Glutamatergic neuron (in vitro differentiated cells): ENCODE results near the gene ASCC2. TPM values are rescaled to one million over a fixed set of nuclear protein-coding genes. Genes with fewer than 3 reads are reported as not detected.

ENCODE experiments used
- DNase-seq: peaks from one replicate; pipeline ENCODE4 v3.0.0; 2022
- H3K27ac Mint-ChIP-seq: one replicate; pipeline ENCODE4 v1.8.0; 2020; ENCODE audit warnings: mild to moderate bottlenecking, mixed read lengths, inconsistent platforms; ENCODE audit not compliant: unreplicated experiment
- H3K27me3 Mint-ChIP-seq: one replicate; pipeline ENCODE4 v1.8.0; 2020; ENCODE audit warnings: mild to moderate bottlenecking, moderate library complexity, mixed read lengths, inconsistent platforms; ENCODE audit not compliant: unreplicated experiment
- H3K36me3 Mint-ChIP-seq: one replicate; pipeline ENCODE4 v1.8.0; 2020; ENCODE audit warnings: mild to moderate bottlenecking, mixed read lengths, inconsistent platforms; ENCODE audit not compliant: unreplicated experiment
- H3K4me1 Mint-ChIP-seq: one replicate; pipeline ENCODE4 v1.8.0; 2020; ENCODE audit warnings: mild to moderate bottlenecking, low read depth, mixed read lengths, inconsistent platforms; ENCODE audit not compliant: unreplicated experiment
- H3K4me3 Mint-ChIP-seq: one replicate; pipeline ENCODE4 v1.8.0; 2020; ENCODE audit warnings: mild to moderate bottlenecking, mixed read lengths, inconsistent platforms; ENCODE audit not compliant: unreplicated experiment
- H3K9me3 Mint-ChIP-seq: one replicate; pipeline ENCODE4 v1.8.0; 2020; ENCODE audit warnings: mild to moderate bottlenecking, moderate library complexity, mixed read lengths, inconsistent platforms; ENCODE audit not compliant: unreplicated experiment
- CTCF ChIP-seq: fragments of 200-600 bp; sonication (generic); IDR thresholded peaks from one replicate; pipeline ENCODE4 v1.5.0; 2021; ENCODE audit not compliant: partially characterized antibody, unreplicated experiment
- total RNA-seq: library from RNA; stranded (reverse); fragmentation: NEBNext Ultra II Directional; extraction: Animal tissue kit (Norgen Biotek cat#: 25700); gene quantifications from one replicate; pipeline ENCODE4 v1.2.1, GENCODE V29; 2021; ENCODE audit not compliant: unreplicated experiment

ASCC2 gene
- total RNA-seq, 1 donor from 2014 or later, result 67.8 TPM

GRCh38 chr22:29819501-29819900 lies 18.6 kb downstream of the ASCC2 start:
- no peaks in the 10 kb centered on the region for H3K36me3 Mint-ChIP-seq
- DNase-seq, result no peak
- peaks cover 7% of the 10 kb centered on the region for H3K27me3 Mint-ChIP-seq
- H3K4me1 Mint-ChIP-seq, result peaks cover 27% of the 10 kb centered on the region
- no peak overlapping the region for H3K27ac Mint-ChIP-seq
- H3K4me3 Mint-ChIP-seq, result no peak overlapping the region
- TF ChIP-seq CTCF, result no peak
- H3K9me3 Mint-ChIP-seq, result peaks cover 4% of the 10 kb centered on the region

GRCh38 chr22:29817724-29818123 lies 20.4 kb downstream of the ASCC2 start:
- H3K27me3 Mint-ChIP-seq, result peaks cover 8% of the 10 kb centered on the region
- no peak for TF ChIP-seq CTCF
- H3K36me3 Mint-ChIP-seq, result no peaks in the 10 kb centered on the region
- no peak overlapping the region for H3K27ac Mint-ChIP-seq
- H3K4me3 Mint-ChIP-seq, result no peak overlapping the region
- DNase-seq, result no peak
- H3K4me1 Mint-ChIP-seq, result peaks cover 27% of the 10 kb centered on the region
- peaks cover 4% of the 10 kb centered on the region for H3K9me3 Mint-ChIP-seq

DNA sequence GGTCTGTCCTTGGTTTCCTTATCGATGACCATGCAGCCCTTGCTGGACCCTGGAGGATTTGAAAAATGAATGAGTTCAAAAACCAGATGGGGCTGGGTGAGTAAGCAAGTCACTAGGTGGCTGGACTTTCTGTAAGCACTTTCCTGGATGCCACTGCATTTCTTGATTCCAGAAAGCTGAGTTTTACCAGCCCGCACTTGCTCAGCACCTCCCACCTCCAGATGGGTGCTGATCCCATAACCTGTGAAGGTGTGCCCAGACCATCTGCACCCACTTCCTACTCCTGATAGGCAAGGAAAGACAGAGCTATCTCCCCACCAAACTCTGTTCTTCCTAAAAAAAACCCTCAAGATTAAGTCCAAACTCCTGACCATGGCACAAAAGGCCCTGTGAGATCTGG lies 21.1 kb downstream of the ASCC2 start:
- Mint-ChIP-seq H3K9me3 (peaks cover 4% of the 10 kb centered on the region), H3K36me3 (no peaks in the 10 kb centered on the region)

GRCh38 chr22:29816539-29816938 lies 21.5 kb downstream of the ASCC2 start:
- Mint-ChIP-seq H3K36me3 (no peaks in the 10 kb centered on the region), H3K27me3 (peaks cover 8% of the 10 kb centered on the region), H3K9me3 (peaks cover 4% of the 10 kb centered on the region), H3K27ac (peak overlapping the region; percentile 75), H3K4me1 (peaks cover 27% of the 10 kb centered on the region), H3K4me3 (no peak overlapping the region)
- TF ChIP-seq CTCF, result no peak
- DNase-seq, result no peak

More for the DNA sequence above, 21.1 kb downstream of the ASCC2 start:
- DNase-seq, result no peak
- H3K27ac Mint-ChIP-seq, result no peak overlapping the region
- peaks cover 27% of the 10 kb centered on the region for H3K4me1 Mint-ChIP-seq
- H3K27me3 Mint-ChIP-seq, result peaks cover 8% of the 10 kb centered on the region
- no peak overlapping the region for H3K4me3 Mint-ChIP-seq
- no peak for TF ChIP-seq CTCF

GRCh38 chr22:29816128-29816527 lies 21.9 kb downstream of the ASCC2 start:
- no peaks in the 10 kb centered on the region for H3K36me3 Mint-ChIP-seq
- peak overlapping the region; percentile 7 for H3K4me3 Mint-ChIP-seq
- peaks cover 8% of the 10 kb centered on the region for H3K27me3 Mint-ChIP-seq
- peak; percentile 22 for DNase-seq
- peak overlapping the region; percentile 75 for H3K27ac Mint-ChIP-seq
- no peak for TF ChIP-seq CTCF
- H3K4me1 Mint-ChIP-seq, result peaks cover 27% of the 10 kb centered on the region
- H3K9me3 Mint-ChIP-seq, result peaks cover 4% of the 10 kb centered on the region
